Measurements from ENCODE around the gene ABCD1. TPM values are rescaled to one million over a fixed set of nuclear protein-coding genes. Genes with fewer than 3 reads are reported as not detected.

Gene ABCD1
- total and polyA plus RNA-seq, 9 of the 15 experiments (the other 6 are each of a cell fraction or from before 2014, with no cell fraction given): 0.07 to 6.9 (median 2.2) TPM

GRCh38 chrX:153782313-153782712 lies 57.7 kb downstream of the ABCD1 start (continued):
- TF ChIP-seq REST (IDR thresholded peaks at IDR 0.05; ENCODE audit: borderline replicate concordance) (peak; percentile 34; the same call in 1 of the 2 replicates), REST (CRISPR knock-in tag; IDR thresholded peaks at IDR 0.05; ENCODE audit: low read depth) (no peak), MTA3 (IDR thresholded peaks at IDR 0.05; ENCODE audit: borderline replicate concordance) (no peak), MAFK (IDR thresholded peaks at IDR 0.05; ENCODE audit: low read length) (no peak)
